Epithelial cell of proximal tubule (primary cell): ENCODE measurements around the gene C6orf163. TPM values are rescaled to one million over a fixed set of nuclear protein-coding genes. Genes with fewer than 3 reads are reported as not detected.
A peak's percentile ranks its signal among the peaks of the same experiment; 100 is the strongest.
"Not testable (repeated sequence)": the region's sequence is repeated elsewhere in the genome, so short reads cannot be mapped to it uniquely, and the experiment has no call there.

Source experiments
- DNase-seq: peaks from one replicate; pipeline ENCODE4 v3.0.0-alpha.2; 2011; ENCODE audit warnings: low read depth
- H3K4me3 ChIP-seq: 2 replicates; pipeline ENCODE4 v1.5.1; 2011; ENCODE audit warnings: low read depth, mild to moderate bottlenecking, low read length
- total RNA-seq: library from RNA; depleted of rRNA; stranded (reverse); fragments of >200 nt; gene quantifications from 2 replicates; pipeline ENCODE4 v1.2.3, GENCODE V29; 2015
- TF ChIP-seq, protein P1 (sequence below): conservative IDR thresholded peaks from 2 replicates; pipeline ENCODE4 v1.5.1; 2012; ENCODE audit warnings: low read depth, mild to moderate bottlenecking, low read length

The C6orf163 gene
- total RNA-seq, 1 donor from 2014 or later: not detected

DNA sequence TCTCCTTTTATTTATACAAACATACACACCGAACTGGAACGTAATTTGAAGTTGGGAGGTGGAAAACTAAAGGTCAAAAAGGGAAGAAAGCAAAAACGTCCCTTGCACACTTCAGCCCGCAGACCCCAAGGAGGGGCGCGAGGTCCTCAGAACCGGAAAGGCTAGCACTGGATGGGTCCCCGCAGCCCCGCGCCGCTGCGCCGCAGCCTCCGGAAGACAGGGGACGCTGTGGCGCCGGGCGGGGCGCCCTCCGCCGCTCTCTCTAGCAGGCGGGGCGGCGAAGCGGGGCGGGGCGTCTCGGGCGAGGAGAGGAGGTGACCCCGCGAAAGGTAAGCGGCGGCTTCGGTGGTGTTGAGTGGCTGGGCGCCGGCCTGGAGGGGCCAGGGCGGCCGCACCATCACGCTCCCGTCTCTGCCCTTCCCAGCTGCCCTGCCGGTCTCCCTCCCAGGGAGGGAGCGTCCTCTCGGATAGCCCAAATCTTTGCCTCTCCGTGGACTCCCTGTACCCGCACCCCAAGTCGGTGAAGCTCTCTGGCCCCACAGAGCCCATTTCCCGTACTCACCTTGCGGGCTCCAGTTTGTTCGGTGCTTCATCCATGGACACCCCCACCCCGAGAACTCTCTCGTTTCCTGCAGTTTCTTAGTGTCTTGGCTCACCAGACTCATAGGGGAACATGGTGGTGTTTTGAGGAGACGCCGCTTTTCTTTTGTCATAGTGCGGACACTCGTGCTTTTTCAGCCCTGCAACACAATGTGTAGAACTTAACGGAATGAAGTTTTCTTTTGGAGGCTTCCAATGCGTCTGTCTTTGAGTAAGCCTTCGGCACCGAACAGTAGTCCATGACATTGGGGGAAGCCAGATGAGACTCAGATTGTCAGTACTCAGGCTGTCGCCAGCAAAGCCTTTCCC is 22.1 kb upstream of the C6orf163 start, which contains the start of gene SMIM8:
SMIM8 (plus strand) TSS at position 285 of the 909 bp plus-strand sequence. CDS start 14,444 bp downstream, outside the sequence.
- TF ChIP-seq, protein P1, sequence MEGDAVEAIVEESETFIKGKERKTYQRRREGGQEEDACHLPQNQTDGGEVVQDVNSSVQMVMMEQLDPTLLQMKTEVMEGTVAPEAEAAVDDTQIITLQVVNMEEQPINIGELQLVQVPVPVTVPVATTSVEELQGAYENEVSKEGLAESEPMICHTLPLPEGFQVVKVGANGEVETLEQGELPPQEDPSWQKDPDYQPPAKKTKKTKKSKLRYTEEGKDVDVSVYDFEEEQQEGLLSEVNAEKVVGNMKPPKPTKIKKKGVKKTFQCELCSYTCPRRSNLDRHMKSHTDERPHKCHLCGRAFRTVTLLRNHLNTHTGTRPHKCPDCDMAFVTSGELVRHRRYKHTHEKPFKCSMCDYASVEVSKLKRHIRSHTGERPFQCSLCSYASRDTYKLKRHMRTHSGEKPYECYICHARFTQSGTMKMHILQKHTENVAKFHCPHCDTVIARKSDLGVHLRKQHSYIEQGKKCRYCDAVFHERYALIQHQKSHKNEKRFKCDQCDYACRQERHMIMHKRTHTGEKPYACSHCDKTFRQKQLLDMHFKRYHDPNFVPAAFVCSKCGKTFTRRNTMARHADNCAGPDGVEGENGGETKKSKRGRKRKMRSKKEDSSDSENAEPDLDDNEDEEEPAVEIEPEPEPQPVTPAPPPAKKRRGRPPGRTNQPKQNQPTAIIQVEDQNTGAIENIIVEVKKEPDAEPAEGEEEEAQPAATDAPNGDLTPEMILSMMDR: peak; percentile 95
- DNase-seq: no peak
- H3K4me3 ChIP-seq: peak within 1 kb of the TSS; percentile 94

DNA sequence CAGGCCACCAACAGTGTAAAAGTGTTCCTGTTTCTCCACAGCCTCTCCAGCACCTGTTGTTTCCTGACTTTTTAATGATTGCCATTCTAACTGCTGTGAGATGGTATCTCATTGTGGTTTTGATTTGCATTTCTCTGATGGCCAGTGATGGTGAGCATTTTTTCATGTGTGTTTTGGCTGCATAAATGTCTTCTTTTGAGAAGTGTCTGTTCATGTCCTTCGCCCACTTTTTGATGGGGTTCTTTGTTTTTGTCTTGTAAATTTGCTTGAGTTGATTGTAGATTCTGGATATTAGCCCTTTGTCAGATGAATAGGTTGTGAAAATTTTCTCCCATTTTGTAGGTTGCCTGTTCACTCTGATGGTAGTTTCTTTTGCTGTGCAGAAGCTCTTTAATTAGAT is 20.7 kb upstream of the C6orf163 start:
- not testable (repeated sequence) for DNase-seq, H3K4me3 ChIP-seq

DNA sequence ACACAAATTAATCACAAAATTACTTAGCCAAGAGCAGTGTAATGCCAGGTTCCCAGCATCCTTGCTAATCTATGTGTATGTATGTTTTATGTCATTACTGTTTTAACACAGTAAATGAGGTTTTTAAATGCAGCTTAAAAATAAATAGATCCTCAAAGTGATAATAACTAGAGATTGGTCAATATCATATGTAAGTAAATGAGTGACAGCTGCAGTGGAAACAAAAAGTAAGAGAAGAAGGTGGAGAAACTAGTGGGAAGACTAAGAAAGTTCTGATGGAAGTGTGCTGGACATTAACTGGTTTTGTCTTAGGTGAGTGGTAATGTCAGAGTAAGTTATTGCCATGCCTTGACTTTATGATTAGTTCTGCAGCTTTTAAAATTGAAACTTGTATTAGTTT is 13.7 kb upstream of the C6orf163 start:
- TF ChIP-seq, protein P1: no peak
- H3K4me3 ChIP-seq: no peak overlapping the region
- no peak for DNase-seq

DNA sequence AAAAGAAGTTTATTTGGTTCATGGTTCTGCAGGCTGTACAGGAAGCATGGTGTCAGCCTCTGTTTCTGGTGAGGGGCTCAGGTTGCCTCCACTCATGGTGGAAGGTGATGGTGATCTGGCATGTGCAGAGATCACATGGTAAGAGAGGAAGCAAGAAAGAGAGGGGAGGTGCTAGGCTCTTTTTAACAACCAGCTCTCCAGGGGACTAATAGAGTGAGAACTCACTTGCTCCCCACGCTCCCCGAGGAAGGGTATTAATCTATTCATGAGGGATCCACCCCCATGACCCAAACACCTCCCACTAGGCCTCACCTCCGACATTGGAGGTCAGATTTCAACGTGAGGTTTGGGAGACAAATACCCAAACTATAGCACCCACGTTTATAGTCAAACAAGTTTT is 11.6 kb upstream of the C6orf163 start:
- H3K4me3 ChIP-seq: no peak overlapping the region
- TF ChIP-seq, protein P1: no peak
- DNase-seq: no peak

DNA sequence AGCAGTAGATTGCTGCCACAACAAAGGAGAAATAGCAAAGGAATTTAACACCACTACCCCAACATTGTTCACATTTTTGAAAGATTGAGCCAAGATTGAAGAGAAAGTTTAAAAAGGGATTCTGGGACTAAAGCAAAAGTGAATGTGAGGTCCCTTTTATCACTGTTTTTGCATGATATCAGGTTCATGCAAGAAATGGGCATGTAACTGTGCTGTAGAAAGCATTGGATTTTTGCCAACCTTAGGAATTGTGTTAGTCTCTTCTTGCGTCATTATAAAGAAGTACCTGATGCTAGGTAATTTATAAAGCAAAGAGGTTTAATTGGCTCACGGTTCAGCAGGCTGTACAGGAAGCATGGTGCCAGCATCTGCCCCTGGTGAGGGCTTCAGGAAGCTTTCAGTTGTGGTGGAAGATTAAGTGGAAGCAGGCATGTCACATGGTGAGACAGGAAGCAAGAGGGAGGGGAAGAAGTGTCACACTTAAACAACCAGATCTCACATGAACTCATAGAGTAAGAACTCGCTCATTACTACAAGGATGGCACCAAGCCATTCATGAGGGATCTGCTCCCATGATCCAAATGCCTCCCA is 10.9 kb upstream of the C6orf163 start:
- TF ChIP-seq, protein P1: no peak
- DNase-seq: no peak
- H3K4me3 ChIP-seq: no peak overlapping the region

DNA sequence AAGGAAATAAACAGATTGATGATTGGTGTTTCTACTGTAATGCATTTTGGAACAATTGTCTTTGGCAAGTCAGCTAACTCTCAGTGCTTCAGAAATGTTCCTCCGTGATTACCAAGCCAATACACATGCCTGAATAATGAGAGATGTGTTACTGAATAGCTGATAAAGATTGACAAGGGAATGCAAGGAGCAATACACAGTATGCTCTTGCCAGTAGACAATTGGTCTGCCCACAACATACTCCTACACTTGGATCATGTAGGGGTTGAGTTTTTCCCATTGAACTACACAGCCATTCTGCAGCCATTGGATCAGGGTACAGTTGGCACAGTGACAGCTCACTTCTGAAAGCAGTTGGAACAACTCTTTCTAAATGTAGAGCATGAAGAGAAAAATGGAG is 9.9 kb upstream of the C6orf163 start:
- TF ChIP-seq, protein P1: no peak
- no peak for DNase-seq
- no peak overlapping the region for H3K4me3 ChIP-seq

DNA sequence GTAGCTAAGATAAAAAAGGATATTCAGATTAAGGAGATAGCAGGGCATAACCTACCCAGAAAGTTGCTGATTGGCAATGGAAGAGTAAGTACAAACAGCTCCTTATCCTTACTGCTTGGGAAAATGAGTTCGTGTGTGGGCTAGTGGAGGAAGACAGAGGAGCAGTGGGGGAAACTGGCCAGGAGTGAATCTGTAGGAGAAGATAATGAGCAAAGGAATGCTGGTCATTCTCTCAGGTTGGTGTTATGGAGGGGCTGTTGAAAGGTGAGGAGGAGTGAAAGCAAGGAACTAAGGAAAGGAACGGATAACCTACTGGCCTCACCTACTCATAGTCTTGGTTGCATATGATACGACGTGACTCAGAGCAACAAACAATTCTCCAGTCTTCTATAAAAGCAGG is 8.2 kb upstream of the C6orf163 start:
- TF ChIP-seq, protein P1: no peak
- DNase-seq: no peak
- H3K4me3 ChIP-seq: no peak overlapping the region
